GM21786 (cell line): ENCODE data around the gene POMGNT2.
"Not testable (repeated sequence)": the region's sequence is repeated elsewhere in the genome, so short reads cannot be mapped to it uniquely, and the experiment has no call there.

ENCODE experiments used
- ATAC-seq: cut with Tn5 transposase; IDR thresholded peaks from one replicate; pipeline ENCODE4 v1.9.1; 2021; ENCODE audit not compliant: unreplicated experiment

The POMGNT2 gene

GRCh38 chr3:43077261-43077660, 28.6 kb downstream of the POMGNT2 start:
- ATAC-seq = no peak

- ATAC-seq = no peak
Observed at GRCh38 chr3:43076857-43077256, 29.0 kb downstream of the POMGNT2 start.

- no peak for ATAC-seq
Observed at GRCh38 chr3:43075904-43076661, 29.8 kb downstream of the POMGNT2 start.

- no peak for ATAC-seq
Observed at GRCh38 chr3:43074901-43075689, 30.8 kb downstream of the POMGNT2 start.

GRCh38 chr3:43074482-43074881, 31.4 kb downstream of the POMGNT2 start:
- no peak for ATAC-seq

GRCh38 chr3:43073836-43074220, 32.1 kb downstream of the POMGNT2 start:
- no peak for ATAC-seq

- no peak for ATAC-seq
Observed at GRCh38 chr3:43073116-43073835, 32.6 kb downstream of the POMGNT2 start.

- no peak for ATAC-seq
Observed at GRCh38 chr3:43072361-43072760, 33.5 kb downstream of the POMGNT2 start.

GRCh38 chr3:43071313-43071893, 34.5 kb downstream of the POMGNT2 start:
- no peak for ATAC-seq

GRCh38 chr3:43070670-43071069, 35.2 kb downstream of the POMGNT2 start:
- ATAC-seq = not testable (repeated sequence)

- ATAC-seq = no peak
Observed at GRCh38 chr3:43063114-43063513, 42.8 kb downstream of the POMGNT2 start.

GRCh38 chr3:43062564-43063040, 43.3 kb downstream of the POMGNT2 start:
- ATAC-seq = no peak

- no peak for ATAC-seq
Observed at GRCh38 chr3:43062040-43062563, 43.8 kb downstream of the POMGNT2 start.

- ATAC-seq = no peak
Observed at GRCh38 chr3:43061101-43061895, 44.6 kb downstream of the POMGNT2 start.

GRCh38 chr3:43059456-43059855, 46.4 kb downstream of the POMGNT2 start:
- ATAC-seq = no peak

GRCh38 chr3:43055806-43056770, 49.8 kb downstream of the POMGNT2 start:
- no peak for ATAC-seq

GRCh38 chr3:43055393-43055792, 50.5 kb downstream of the POMGNT2 start:
- no peak for ATAC-seq

GRCh38 chr3:43054754-43055153, 51.1 kb downstream of the POMGNT2 start:
- no peak for ATAC-seq

GRCh38 chr3:43053291-43053690, 52.6 kb downstream of the POMGNT2 start:
- no peak for ATAC-seq
